ENCODE measurements around the gene OSER1.
A peak's percentile ranks its signal among the peaks of the same experiment; 100 is the strongest.

The OSER1 gene

DNA sequence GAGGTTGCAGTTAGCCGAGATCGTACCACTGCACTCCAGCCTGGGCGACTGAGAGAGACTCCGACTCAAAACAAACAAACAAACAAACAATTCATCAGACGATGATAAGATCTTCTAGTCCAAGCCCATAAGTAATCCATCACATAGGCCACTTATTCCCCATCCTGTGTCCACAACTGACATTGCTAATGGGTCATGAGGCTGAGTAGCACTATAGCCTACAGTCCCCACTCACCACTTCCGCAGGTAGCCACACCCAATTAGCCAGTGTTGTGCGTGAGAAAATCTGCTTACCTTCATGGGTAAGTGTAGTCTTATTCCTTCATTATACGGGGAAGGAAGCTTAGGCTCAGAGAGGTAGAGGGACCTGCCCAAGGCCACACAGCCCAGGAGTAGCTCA, 36.7 kb downstream of the OSER1 start:
- DNase-seq (ENCODE audit: low read depth) = no peak

DNA sequence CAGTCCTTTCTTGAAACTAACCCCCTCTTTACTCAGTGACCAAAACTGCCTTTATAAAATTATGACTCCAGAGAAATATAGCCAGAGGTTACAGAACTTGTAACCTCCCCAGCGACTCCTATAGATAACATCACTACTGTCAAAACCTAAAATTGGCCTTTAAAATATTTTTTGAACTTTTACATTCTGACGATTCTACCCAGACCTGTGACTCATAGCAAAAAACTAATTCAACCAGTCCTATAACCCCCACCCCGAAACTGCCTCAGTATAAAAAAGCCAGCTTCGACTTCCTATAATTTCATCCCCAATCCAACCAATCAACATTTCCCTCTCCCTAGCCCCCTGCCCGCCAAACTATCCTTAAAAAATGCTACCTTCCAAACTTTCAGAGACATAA, 37.5 kb downstream of the OSER1 start:
- DNase-seq (ENCODE audit: low read depth) = no peak

DNA sequence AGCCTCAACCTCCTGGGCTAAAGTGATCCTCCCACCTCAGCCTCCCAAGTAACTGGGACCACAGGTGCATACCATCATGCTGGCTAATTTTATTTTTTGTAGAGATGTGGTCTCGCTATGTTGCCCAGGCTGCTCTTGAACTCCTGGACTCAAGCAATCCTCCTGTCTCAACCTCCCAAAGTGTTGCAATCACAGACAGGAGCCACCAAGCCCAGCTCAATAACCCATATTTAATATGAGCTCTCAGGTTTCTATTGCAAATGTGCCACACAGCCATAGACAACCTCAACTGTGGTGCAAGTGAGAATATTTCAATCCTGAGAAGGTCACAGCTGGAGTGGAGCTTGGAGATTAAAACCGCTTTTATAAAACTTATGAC, 38.0 kb downstream of the OSER1 start:
- DNase-seq (ENCODE audit: low read depth) = no peak

DNA sequence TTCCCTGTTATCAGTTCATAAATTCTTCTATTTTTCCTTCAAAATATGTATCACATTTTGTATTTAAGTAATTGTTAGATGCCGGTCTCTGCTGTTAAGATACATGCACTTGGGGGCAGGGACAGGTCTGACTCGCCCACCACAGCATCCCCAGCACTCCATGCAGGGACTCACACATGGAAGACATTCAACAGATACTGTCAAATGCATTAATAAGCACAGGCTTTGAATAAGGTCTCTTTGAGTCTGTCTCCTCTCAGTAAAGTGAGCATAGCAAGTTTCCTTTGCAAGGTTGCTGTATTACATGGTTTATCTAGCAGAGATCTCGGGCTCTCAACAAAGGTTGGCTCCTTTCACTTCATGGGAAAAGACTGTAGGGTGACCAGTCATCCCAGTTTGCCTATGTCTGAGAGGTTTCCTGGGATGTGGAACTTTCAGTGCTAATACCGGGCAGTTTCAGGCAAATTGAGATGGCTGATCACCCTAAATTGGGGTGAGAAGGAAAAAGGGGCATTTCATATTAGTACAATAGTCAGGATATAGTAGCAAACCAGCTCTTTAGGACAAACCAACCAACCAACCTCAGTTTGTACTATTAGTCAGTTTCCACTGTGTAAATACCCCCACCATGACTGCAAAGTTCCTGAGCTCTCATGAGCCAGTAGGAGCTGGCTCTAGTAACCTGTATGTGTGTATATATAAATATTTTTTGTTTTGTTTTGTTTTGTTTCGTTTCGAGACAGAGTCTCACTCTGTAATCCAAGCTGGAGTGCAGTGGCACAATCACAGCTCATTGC, 38.6 kb downstream of the OSER1 start:
- no peak for DNase-seq (ENCODE audit: low read depth)

DNA sequence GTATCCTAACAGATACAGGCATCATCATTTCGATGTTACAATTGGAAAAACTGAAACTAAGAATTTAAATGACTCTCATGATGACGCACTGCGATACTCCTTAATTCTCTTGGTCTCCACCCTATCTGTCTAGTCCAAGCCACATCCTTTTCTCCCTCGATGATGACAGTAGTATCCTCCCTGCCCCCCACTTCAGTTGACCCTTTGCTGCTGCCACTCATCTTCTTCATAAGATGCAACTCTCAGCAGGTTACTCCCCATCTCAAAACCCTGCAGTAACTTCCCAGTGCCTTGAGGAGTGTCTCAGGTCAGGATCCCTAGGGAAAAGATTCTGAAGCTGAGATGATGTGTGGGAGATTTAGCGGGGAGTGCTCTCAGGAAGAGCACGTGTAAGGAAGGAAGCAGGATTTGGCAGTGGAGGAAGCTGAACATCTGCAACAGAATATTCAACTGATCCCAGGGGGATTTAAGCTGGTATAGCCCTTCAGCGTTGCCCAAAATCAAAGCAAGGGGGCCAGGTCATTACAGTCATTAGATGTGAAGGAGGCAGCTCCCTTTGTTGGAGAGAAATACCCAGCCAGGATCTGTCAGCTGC, 39.7 kb downstream of the OSER1 start:
- DNase-seq (ENCODE audit: low read depth) = no peak

DNA sequence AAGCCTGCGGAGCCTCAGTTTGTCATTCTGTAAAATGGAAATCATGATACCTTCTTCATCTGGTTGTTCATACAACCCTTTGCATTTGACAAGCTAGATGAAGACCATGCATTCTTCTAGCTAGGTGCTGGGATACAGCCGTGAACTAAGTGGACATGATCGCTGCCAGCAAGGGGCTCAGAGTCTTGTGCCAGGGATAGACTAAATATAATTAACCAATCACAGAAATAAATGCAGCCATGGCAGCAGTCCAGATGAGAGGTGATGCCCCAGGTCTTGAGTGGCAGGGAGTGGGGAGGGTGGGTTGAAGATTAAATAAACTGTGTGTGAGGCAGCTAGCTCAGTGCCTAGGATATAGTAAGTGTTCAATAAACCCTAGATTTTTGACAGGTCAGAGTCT, 42.8 kb downstream of the OSER1 start:
- no peak for DNase-seq (ENCODE audit: low read depth)

DNA sequence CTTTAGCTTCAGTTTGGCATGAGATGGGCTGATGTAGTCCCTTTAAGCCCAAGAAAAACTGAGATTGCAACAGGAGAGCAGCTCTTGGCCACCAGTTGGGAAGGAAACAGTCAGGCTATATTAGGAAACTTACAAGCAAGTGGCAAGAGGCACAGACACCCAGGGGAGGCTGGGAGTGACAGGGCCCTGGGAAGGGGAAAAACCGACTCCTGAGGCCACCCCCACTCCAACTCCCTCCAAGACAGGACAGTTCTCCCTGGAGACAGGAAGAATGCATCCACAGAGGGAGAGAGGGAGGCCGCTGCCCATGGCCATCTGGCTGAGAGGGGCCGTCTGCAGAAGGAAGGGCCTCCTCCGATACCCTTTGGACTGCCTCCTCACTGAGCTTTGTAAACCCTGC, 44.1 kb downstream of the OSER1 start:
- no peak for DNase-seq (ENCODE audit: low read depth)

DNA sequence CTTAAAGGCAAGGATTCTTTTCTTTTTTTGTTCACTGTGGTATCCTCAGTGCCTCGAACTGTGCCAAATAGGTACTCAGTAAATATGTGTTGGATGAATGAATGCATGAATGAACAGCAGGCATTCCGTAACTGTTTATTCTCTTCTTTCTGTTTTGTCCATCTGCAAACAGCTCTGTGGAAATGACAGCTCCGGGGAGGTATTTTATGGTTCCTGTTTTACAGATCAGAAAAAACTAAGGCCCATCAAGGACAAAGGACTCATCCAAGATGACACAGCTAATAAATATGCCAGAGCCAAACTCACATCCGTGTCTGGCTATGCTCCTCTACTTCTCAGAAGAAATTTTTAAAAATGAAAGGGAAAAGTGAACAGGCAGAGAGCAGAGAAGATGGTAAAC, 44.6 kb downstream of the OSER1 start:
- peak; percentile 31 for DNase-seq (ENCODE audit: low read depth)

DNA sequence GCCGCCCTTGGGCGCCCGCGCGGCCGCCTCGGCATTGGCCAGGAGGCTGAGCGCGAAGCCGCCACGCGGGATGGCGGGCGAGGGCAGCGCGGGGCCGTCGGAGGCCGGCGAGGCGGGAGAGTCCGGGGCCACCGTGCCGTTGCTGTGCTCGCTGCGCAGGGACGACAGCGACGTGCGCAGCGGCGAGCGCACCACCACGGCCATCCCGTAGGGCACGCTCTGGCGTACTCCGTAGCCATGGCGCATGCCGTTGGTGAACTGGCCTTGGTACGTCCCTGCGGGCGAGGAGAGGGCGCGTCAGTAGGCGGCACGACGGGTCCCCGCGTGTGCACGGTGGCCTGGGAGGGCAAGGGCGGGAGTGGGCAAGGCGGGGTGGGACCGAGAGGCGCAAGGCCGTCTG, 50.4 kb downstream of the OSER1 start:
- DNase-seq (ENCODE audit: low read depth) = no peak

DNA sequence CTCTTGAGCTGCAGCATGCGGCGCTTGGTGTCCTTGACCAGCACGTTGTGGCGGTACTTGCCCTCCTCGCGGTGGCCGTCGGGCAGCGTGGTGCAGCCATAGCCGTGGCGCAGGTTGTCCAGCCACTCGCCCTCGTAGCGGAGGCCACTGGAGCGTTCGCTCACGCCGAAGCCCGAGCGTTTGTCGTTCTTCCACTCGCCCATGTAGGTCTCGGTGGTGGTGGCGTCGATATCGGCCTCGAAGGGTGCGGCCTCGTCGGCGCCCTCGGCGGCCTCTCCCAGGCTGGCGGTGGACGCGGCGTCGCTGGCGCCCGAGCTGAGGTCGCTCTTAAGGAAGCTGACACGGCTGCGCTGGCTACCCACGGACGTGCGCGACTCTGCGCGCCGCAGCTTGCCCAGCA, 50.9 kb downstream of the OSER1 start:
- DNase-seq (ENCODE audit: low read depth) = no peak

DNA sequence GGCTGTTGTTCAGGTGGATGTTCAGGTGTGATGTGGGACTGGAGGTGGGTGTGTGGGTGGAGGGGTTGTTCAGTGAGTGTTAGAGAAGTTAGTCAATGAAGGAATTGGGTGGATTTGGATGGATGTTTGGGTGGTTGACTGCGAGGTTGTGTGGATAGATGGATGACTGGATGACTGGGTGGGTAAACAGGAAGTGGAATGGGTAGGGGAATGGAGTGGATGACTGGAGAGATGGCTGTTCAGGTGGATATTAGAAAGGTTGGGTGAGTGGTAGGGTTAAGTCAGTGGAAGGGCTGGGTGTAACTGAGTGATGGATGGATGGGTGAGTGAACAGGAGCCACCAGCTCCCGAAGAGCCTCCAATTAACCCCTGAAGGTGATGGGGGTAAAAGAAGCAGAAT, 51.4 kb downstream of the OSER1 start:
- DNase-seq (ENCODE audit: low read depth) = no peak

DNA sequence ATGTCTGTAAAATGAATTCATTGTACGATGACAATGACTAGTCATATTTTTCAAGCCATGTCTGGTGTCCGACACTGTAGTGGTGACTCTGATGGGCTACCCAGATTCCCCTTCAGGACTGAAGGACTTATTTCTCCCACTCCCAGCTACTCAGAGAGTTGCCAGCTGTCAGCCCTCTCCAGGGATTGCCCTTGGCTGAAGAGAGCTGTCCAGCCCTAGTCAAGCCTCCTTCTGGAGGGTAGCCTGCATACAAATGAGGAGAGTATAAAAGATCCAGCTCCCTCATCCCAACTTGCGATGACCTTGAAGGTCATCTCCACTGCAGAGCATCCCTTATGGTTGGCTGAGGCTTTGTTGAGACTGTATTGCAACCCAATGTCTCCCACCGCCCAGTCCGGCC, 53.5 kb downstream of the OSER1 start:
- DNase-seq (ENCODE audit: low read depth) = no peak

DNA sequence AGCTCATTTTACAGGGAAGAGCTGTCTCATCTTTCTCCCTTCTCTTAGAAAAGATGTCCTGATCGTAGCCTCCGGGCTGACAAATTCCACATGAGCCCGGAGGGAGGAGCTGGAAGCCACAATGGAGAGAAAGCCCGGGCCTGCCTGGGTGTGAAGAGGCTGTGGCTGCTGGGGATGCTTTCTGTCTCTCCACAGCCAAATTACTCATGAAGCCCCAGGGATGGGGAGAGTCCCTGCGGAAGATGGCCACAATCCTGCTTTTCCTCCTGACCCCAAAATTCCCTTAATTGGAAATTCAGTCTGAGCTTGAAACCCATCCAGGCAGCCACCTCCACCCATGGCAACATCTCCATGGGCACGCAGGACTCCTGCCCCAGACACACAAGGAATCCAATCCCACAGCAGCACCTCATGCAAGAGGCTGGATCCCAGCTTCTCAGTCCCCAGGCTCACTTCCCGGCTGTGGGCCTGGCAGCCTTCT, 56.0 kb downstream of the OSER1 start:
- DNase-seq (ENCODE audit: low read depth) = no peak

DNA sequence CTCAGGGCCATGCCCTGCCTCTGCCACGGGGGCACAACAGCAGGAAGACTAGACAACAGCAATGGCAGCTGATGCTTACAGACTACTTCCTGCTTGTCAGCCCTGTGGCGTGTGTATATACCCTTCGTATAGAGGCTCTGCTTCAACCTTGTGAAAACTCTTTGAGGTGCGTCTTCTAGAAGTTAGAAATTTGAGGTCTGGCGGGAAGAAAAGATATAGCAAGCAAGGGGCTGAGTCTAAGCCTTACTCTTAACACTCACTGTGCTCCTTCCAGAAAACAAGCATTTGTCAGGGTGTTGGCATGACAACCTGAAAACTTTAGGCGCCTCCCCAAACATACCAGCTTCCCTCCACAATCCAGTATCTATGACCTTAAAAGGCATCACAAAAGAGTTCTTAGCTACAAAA, 56.9 kb downstream of the OSER1 start:
- DNase-seq (ENCODE audit: low read depth) = no peak

DNA sequence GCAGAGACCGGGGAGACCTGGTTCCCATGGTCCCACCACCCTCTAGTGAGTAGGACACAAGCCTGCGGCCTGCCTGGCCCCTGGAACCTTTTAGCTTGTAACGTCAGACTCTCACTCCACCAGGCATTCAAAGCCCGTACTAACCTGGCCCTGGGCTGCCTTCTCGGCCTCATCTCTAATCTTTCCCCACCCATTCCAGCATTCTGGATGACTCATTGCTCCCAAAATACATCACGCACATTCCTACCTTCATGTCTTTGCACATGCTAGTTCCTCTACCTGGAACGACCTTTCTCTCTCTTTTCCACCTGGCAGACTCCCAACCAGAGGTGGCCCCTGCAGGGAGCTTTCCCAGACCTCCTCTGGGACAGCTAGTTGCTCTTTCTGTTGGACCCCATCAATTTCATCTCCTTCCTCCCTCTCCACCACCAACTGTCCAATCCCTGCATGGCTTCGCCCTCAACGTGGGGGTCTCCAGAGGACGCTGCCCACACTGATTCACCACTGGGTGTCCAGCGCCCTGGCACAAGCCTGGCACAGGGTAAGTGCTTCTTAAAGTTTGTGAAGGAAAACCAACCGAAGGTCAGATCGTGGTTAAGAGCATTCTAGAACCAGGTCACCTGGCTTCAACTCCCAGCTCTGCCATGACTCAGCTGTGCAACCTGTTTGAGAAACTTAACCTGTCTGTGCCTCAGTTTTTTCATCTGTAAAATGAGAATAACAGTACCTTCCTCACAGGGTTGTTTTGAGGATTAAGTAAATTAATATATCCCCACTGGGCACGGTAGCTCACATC, 58.8 kb downstream of the OSER1 start:
- no peak for DNase-seq (ENCODE audit: low read depth)

DNA sequence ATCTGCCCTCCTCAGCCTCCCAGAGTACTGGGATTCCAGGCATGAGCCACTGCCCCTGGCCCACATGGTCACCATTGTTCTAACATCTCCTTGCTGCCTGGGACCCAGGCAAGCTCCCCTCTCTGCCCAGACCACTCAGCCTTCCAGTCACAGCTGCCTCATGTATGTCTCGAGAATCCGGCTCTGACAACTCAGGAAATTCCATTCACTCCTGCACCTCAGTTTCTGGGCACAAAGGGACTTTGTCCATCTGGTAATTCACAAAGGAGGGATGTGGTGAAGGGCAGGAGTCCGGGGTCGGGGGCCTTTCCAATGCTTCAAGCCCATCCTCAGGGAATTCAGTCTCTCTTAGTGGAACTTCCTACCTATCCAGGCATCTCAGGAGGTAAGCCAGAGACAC, 64.3 kb downstream of the OSER1 start:
- DNase-seq (ENCODE audit: low read depth) = no peak
